GM12873 (cell line): ENCODE results near the gene GATB.

Experiments used
- TF ChIP-seq, protein P1 (sequence below): IDR thresholded peaks from 2 replicates; pipeline ENCODE4 v1.5.1; 2012; ENCODE audit warnings: low read depth, mild to moderate bottlenecking, moderate library complexity, low read length, control low read depth; ENCODE audit not compliant: insufficient read depth; ENCODE audit errors: missing control alignments

The GATB gene

GRCh38 chr4:151718984-151719955 lies 41.5 kb downstream of the GATB start:
- TF ChIP-seq, protein P1, sequence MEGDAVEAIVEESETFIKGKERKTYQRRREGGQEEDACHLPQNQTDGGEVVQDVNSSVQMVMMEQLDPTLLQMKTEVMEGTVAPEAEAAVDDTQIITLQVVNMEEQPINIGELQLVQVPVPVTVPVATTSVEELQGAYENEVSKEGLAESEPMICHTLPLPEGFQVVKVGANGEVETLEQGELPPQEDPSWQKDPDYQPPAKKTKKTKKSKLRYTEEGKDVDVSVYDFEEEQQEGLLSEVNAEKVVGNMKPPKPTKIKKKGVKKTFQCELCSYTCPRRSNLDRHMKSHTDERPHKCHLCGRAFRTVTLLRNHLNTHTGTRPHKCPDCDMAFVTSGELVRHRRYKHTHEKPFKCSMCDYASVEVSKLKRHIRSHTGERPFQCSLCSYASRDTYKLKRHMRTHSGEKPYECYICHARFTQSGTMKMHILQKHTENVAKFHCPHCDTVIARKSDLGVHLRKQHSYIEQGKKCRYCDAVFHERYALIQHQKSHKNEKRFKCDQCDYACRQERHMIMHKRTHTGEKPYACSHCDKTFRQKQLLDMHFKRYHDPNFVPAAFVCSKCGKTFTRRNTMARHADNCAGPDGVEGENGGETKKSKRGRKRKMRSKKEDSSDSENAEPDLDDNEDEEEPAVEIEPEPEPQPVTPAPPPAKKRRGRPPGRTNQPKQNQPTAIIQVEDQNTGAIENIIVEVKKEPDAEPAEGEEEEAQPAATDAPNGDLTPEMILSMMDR, result no peak

- TF ChIP-seq, protein P1, result no peak
Measured at GRCh38 chr4:151717909-151718628, 42.7 kb downstream of the GATB start.

GRCh38 chr4:151717314-151717713 lies 43.5 kb downstream of the GATB start:
- TF ChIP-seq, protein P1, result no peak

- TF ChIP-seq, protein P1, result no peak
Measured at GRCh38 chr4:151716324-151716723, 44.5 kb downstream of the GATB start.

DNA sequence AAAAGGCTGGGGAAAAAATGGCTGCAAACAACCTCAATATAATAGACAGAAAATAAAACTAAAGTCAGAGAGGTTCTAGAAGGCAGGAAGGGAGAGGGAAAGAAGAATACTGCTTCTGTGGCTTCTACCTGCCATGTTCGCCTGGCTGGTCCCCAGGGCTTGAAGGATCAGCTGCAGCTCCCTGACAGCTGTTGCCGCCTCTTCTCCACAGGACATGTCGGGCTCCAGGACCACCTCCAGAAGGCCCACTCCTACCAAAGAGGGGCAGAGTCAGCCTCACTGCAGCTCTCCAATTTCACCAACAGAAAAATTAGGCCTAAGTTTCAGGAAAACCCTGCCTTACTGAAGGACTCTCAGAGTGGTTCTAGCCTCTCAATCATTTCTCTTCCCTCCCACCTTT lies 44.9 kb downstream of the GATB start:
- TF ChIP-seq, protein P1, result no peak

GRCh38 chr4:151712777-151713176 lies 48.0 kb downstream of the GATB start:
- TF ChIP-seq, protein P1, result no peak

DNA sequence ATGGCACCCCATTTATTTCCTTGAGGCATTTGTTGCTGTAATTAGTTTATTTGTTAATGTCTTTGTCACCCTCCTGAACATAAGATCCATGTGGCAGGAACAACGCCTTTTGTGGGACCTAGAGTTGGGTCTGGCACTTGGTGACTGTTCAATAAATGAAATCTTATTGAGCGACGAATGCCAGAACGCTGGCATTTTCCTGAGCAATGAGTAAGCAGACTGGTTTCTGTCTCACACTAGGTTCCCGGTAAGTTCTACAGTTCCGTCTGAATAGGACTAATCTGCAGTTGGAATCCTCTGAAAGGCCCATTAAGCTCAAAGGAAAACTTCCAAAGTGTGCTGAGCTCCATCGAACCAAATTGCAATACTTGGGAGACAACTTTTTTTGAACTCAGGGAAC lies 49.2 kb downstream of the GATB start:
- TF ChIP-seq, protein P1, result no peak
